ENCODE data around the gene OR1E2.
A peak's percentile ranks its signal among the peaks of the same experiment; 100 is the strongest.

Gene OR1E2

DNA sequence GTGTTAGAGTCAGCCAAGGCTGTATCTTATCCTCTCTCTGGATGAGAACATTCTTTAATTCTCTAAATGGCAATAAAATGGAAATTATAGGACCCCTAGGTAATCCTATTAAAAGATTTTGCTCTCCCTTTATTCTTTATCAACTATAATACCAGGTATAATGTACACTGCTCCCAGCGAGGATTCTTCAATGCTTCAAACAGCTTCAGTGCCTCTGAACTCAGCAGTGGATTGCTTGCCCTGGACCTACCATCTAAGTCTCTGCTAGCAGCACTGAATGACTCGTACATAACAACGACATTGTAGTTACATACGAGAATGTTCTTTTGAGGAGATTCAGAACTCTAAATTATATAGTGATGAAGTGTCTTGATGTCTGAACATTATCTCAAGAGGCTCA lies 43.9 kb downstream of the OR1E2 start:
- no peak for DNase-seq

DNA sequence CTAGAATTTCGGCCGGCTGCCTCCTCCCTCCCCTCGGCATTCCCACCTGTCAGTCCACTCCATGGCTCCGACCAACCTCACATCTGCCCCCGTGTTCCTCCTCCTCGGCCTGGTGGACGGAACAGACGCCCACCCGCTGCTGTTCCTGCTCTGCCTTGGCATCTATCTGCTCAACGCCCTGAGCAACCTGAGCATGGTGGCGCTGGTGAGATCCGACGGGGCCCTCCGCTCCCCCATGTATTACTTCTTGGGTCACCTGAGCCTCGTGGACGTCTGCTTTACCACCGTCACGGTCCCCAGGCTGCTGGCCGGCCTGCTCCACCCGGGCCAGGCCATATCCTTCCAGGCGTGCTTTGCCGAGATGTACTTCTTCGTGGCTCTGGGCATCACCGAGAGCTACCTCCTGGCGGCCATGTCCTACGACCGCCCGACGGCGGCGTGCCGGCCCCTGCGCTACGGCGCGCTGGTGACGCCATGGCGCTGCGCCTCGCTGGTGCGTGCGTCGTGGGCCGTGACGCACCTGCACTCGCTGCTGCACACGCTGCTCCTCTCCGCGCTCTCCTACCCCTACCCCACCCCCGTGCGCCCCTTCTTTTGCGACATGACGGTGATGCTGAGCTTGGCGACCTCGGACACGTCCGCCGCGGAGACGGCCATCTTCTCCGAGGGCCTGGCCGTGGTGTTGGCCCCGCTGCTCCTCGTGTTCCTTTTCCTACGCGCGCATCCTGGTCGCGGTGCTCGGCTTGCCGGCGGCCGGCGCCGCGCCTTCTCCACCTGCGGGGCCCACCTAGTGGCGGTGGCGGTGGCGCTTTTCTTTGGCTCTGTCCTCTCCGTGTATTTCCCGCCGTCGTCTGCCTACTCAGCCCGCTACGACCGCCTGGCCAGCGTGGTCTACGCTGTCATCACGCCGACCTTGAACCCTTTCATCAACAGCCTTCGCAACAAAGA lies 47.5 kb downstream of the OR1E2 start, which contains the start of gene OR3A2:
OR3A2 (minus strand) TSS at position 440 of the 948 bp plus-strand sequence.
- peak; percentile 24 to 28 for DNase-seq

Data from CD4-positive, alpha-beta T cell treated with Interferon alpha-2 for 1 hour (primary cell).